B cell (primary cell): ENCODE measurements around the gene IL9. TPM values are rescaled to one million over a fixed set of nuclear protein-coding genes. Genes with fewer than 3 reads are reported as not detected.

Experiments
- ATAC-seq: fragments of 200-7000 bp; cut with Tn5 transposase; one replicate; pipeline ENCODE4 v1.10.0; 2021; ENCODE audit warnings: low read depth, mild to moderate bottlenecking, moderate number of reproducible peaks, moderate library complexity
- CTCF ChIA-PET: fragments of 350-600 bp; sonication (Branson Sonifier 250); formaldehyde crosslinking; loops from one replicate; lab custom pipeline; 2021; ENCODE audit warnings: antibody characterized with exemption, inconsistent platforms; lab: Charles Lee
- POLR2A ChIA-PET: fragments of 350-600 bp; sonication (Branson Sonifier 250); formaldehyde crosslinking; loops from one replicate; lab custom pipeline; 2021; ENCODE audit warnings: antibody characterized with exemption; lab: Charles Lee
- DNase-seq: peaks from one replicate; pipeline ENCODE4 v3.0.0; 2013
- H2AFZ ChIP-seq: 2 replicates; pipeline ENCODE4 v1.6.1; 2012; ENCODE audit warnings: mild to moderate bottlenecking, low read depth, low read length; ENCODE audit not compliant: insufficient read depth, poor library complexity, severe bottlenecking
- H3K27ac ChIP-seq, 2 donors: 1 replicate in 1 of 2; 2 replicates in 1 of 2; pipeline ENCODE4 v1.5.1; 2012 to 2013; ENCODE audit warnings: low read length in 2 of 2, mild to moderate bottlenecking in 2 of 2, moderate library complexity in 1 of 2
- H3K27me3 ChIP-seq, 4 experiments: fragments of 200-600 bp in 1 of 4; sonication (generic) in 1 of 4; replicated peaks in 1 of 4; 1 replicate in 2 of 4; 2 replicates in 2 of 4; pipeline versions ENCODE4 v1.6.1 to v1.7.0; 2013 to 2016; ENCODE audit warnings: low read length in 3 of 4, mild to moderate bottlenecking in 2 of 4, mixed read lengths in 1 of 4, moderate library complexity in 1 of 4; ENCODE audit not compliant: insufficient read depth in 4 of 4, control insufficient read depth in 3 of 4; ENCODE audit errors: control extremely low read depth in 1 of 4
- H3K36me3 ChIP-seq, 2 experiments: replicated peaks in 1 of 2; 1 replicate in 1 of 2; 2 replicates in 1 of 2; pipeline versions ENCODE4 v1.6.1 to v1.7.1; 2013; ENCODE audit warnings: low read length in 1 of 2; ENCODE audit not compliant: insufficient read depth in 2 of 2, control insufficient read depth in 1 of 2; ENCODE audit errors: control extremely low read depth in 1 of 2, extremely low read depth in 1 of 2
- H3K4me1 ChIP-seq, 2 donors: fragments of 200-600 bp in 1 of 2; sonication (generic) in 1 of 2; 1 replicate in 1 of 2; 2 replicates in 1 of 2; pipeline versions ENCODE4 v1.5.1 to v1.6.1; 2013 to 2017; ENCODE audit warnings: low read length in 2 of 2; ENCODE audit not compliant: control insufficient read depth in 2 of 2, insufficient read depth in 2 of 2
- H3K4me2 ChIP-seq: replicated peaks from 2 replicates; pipeline ENCODE3; 2012; ENCODE audit warnings: mild to moderate bottlenecking, low read depth, low read length; ENCODE audit not compliant: poor library complexity, severe bottlenecking
- H3K4me3 ChIP-seq, 5 experiments: fragments of 200-600 bp in 1 of 5; sonication (generic) in 1 of 5; 1 replicate in 3 of 5; 2 replicates in 2 of 5; pipeline versions ENCODE4 v1.5.1 to v1.7.0; 2011 to 2016; ENCODE audit warnings: low read length in 4 of 5, mild to moderate bottlenecking in 4 of 5, low read depth in 2 of 5, control low read depth in 1 of 5, moderate library complexity in 1 of 5; ENCODE audit not compliant: insufficient read depth in 1 of 5; ENCODE audit errors: control extremely low read depth in 1 of 5, extremely low read depth in 1 of 5
- H3K79me2 ChIP-seq: fragments of 200-600 bp; sonication (generic); one replicate; pipeline ENCODE4 v1.6.0; 2016; ENCODE audit warnings: low read length; ENCODE audit not compliant: control insufficient read depth, insufficient read depth
- H3K9ac ChIP-seq: fragments of 200-600 bp; sonication (generic); 2 replicates; pipeline ENCODE4 v1.6.1; 2017; ENCODE audit warnings: mild to moderate bottlenecking, low read length, moderate library complexity
- H3K9me3 ChIP-seq, 3 donors: one replicate each; pipeline versions ENCODE4 v1.6.1 to v1.7.1; 2013; ENCODE audit warnings: low read length in 2 of 3; ENCODE audit not compliant: control insufficient read depth in 2 of 3, insufficient read depth in 1 of 3; ENCODE audit errors: control extremely low read depth in 1 of 3
- H4K20me1 ChIP-seq: 2 replicates; pipeline ENCODE4 v1.6.0; 2012; ENCODE audit warnings: mild to moderate bottlenecking, low read length; ENCODE audit not compliant: insufficient read depth, control insufficient read depth, poor library complexity, severe bottlenecking
- H3K27ac Mint-ChIP-seq: one replicate; pipeline ENCODE4 v1.8.0; 2021; ENCODE audit warnings: mixed read lengths
- H3K27me3 Mint-ChIP-seq: one replicate; pipeline ENCODE4 v1.8.0; 2021; ENCODE audit warnings: mixed read lengths
- H3K4me1 Mint-ChIP-seq: one replicate; pipeline ENCODE4 v1.8.0; 2021; ENCODE audit warnings: mixed read lengths
- H3K4me3 Mint-ChIP-seq: one replicate; pipeline ENCODE4 v1.8.0; 2021; ENCODE audit warnings: mixed read lengths
- H3K9me3 Mint-ChIP-seq: one replicate; pipeline ENCODE4 v1.8.0; 2022; ENCODE audit warnings: mixed read lengths; ENCODE audit not compliant: insufficient read depth
- CTCF ChIP-seq: fragments of 200-600 bp; IDR thresholded peaks from one replicate; pipeline ENCODE4 v1.8.0; 2022; ENCODE audit warnings: antibody characterized with exemption, mild to moderate bottlenecking
- EZH2 ChIP-seq: IDR thresholded peaks from 2 replicates; pipeline ENCODE4 v1.6.1; 2012; ENCODE audit warnings: borderline replicate concordance, low read depth, mild to moderate bottlenecking, moderate library complexity, low read length; ENCODE audit not compliant: insufficient read depth, poor library complexity, severe bottlenecking
- WGBS: methylation state at CpG from one replicate; pipeline ENCODE4 v1.1.5; 2013; ENCODE audit warnings: missing lambda C conversion rate; ENCODE audit not compliant: insufficient coverage; 5-methylcytosine and 5-hydroxymethylcytosine counted together
- intact Hi-C: fragments of 100-400 bp; cut with micrococcal nuclease; formaldehyde crosslinking; loops from one replicate; pipeline ENCODE4 v1.10.0; 2022
- polyA plus RNA-seq: library from polyadenylated mRNA; depleted of rRNA; stranded (reverse); fragments of >200 nt; gene quantifications from 2 replicates; pipeline ENCODE4 v1.2.3, GENCODE V29; 2012
- total RNA-seq, 2 donors: library from RNA; stranded (reverse); fragments of 120-200 nt in 1 of 2; gene quantifications; 1 replicate in 1 of 2; 2 replicates in 1 of 2; pipeline versions ENCODE4 v1.2.3 to v1.2.4, GENCODE V29; 2013 to 2022

The IL9 gene
- total and polyA plus RNA-seq, 2 donors (not counting 1 experiment from before 2014, with no cell fraction given), result not detected

DNA sequence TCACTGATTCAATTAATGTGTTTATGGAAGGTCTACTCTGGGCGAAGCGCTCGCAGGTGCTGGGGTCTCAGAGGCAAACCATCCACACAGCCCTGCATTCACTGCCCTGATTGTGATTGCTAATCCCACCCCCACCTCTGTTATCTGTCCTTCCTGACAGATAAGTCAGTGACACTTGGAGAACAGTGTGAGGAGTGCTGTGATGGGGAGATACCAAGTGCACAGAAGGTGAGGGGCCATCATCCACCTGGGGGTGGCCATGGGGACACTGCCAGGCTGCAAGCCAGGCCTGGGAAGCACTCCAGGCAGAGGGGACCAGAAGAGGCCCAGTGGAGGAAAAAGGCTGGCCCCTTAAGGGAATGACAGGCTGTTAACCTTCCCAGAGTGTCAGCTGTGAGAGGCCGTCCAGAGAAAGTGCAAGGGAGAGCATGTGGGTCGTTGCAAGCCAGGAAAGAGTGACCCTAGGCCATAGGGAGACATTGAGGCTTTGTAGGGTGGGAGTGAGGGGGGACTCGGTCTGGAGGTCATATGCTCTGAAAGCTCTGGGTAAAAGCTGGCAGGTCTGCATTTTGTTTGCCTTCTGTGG, 18.0 kb downstream of the IL9 start:
- ChIA-PET CTCF (no interaction called here), POLR2A (no interaction called here)
- Histone ChIP-seq H3K4me1 (no peaks in the 10 kb centered on the region), H2AFZ (no peak overlapping the region), H3K4me2 (no peak overlapping the region), H3K4me3 (no peak overlapping the region), H3K27me3 (peaks cover 0 to 4% (median 0%) of the 10 kb centered on the region in 4 experiments), H3K9me3 (no peaks in the 10 kb centered on the region), H3K36me3 (no peaks in the 10 kb centered on the region), H3K79me2 (no peaks in the 10 kb centered on the region), H3K27ac (no peak overlapping the region), H3K9ac (no peak overlapping the region), H4K20me1 (no peaks in the 10 kb centered on the region)
- no peaks in the 10 kb centered on the region for H3K4me1 Mint-ChIP-seq
- no peaks in the 10 kb centered on the region for H3K9me3 Mint-ChIP-seq
- TF ChIP-seq EZH2, result no peak
- no peak for TF ChIP-seq CTCF
- no peak overlapping the region for H3K4me3 Mint-ChIP-seq
- 65% methylated on average over 3 of the region's 6 CpGs for WGBS
- DNase-seq (no peak), ATAC-seq (no peak)
- intact Hi-C loops, result no loop called here
- H3K27ac Mint-ChIP-seq, result no peak overlapping the region
- H3K27me3 Mint-ChIP-seq, result peaks cover 34% of the 10 kb centered on the region

GRCh38 chr5:135876146-135876545, 19.5 kb downstream of the IL9 start:
- no peak overlapping the region for H3K27ac Mint-ChIP-seq
- no peak overlapping the region for H3K4me3 Mint-ChIP-seq
- intact Hi-C loops, result no loop called here
- no peak overlapping the region for H2AFZ ChIP-seq
- no peaks in the 10 kb centered on the region for H3K36me3 ChIP-seq
- H3K79me2 ChIP-seq, result no peaks in the 10 kb centered on the region
- no peak for DNase-seq
- H3K27me3 Mint-ChIP-seq, result peaks cover 26% of the 10 kb centered on the region
- no peak overlapping the region for H3K4me3 ChIP-seq
- no peaks in the 10 kb centered on the region for H3K4me1 Mint-ChIP-seq
- peaks cover 0 to 4% (median 0%) of the 10 kb centered on the region in 4 experiments for H3K27me3 ChIP-seq
- no CpG with 5 or more reads among the region's 5 CpGs for WGBS
- no peaks in the 10 kb centered on the region for H3K4me1 ChIP-seq
- TF ChIP-seq CTCF, result no peak
- no peak for TF ChIP-seq EZH2
- H3K4me2 ChIP-seq, result no peak overlapping the region
- no peaks in the 10 kb centered on the region for H3K9me3 Mint-ChIP-seq
- no peaks in the 10 kb centered on the region for H4K20me1 ChIP-seq
- H3K9me3 ChIP-seq, result no peaks in the 10 kb centered on the region
- ChIA-PET POLR2A (no interaction called here), CTCF (interaction anchor here (1.4 kb wide), 1 partner anchor 336 kb away, joined by 4 read pairs; no protein-coding TSS in a partner anchor)
- H3K27ac ChIP-seq, result no peak overlapping the region
- no peak for ATAC-seq
- H3K9ac ChIP-seq, result no peak overlapping the region
